Esophagus (tissue), 2 donors: ENCODE measurements around the gene TPD52L1. TPM values are rescaled to one million over a fixed set of nuclear protein-coding genes. Genes with fewer than 3 reads are reported as not detected.

Experiments used
- H3K27ac ChIP-seq, 2 donors: one replicate each; pipeline ENCODE4 v1.5.1; 2013; ENCODE audit warnings: low read depth in 2 of 2, mild to moderate bottlenecking in 2 of 2, inconsistent platforms in 1 of 2, low read length in 1 of 2, moderate library complexity in 1 of 2
- H3K27me3 ChIP-seq, 2 donors: one replicate each; pipeline ENCODE4 v1.6.1; 2013; ENCODE audit warnings: low read length in 2 of 2, control low read depth in 1 of 2, mild to moderate bottlenecking in 1 of 2; ENCODE audit not compliant: insufficient read depth in 2 of 2, control insufficient read depth in 1 of 2
- H3K36me3 ChIP-seq, 2 donors: one replicate each; pipeline ENCODE4 v1.6.1; 2013; ENCODE audit warnings: low read length in 1 of 2; ENCODE audit not compliant: control insufficient read depth in 2 of 2, insufficient read depth in 2 of 2
- H3K4me1 ChIP-seq, 2 donors: one replicate each; pipeline ENCODE4 v1.6.1; 2013; ENCODE audit warnings: low read length in 1 of 2; ENCODE audit not compliant: control insufficient read depth in 2 of 2, insufficient read depth in 2 of 2
- H3K4me3 ChIP-seq, 2 donors: one replicate each; pipeline ENCODE4 v1.5.1; 2013; ENCODE audit warnings: low read length in 2 of 2, mild to moderate bottlenecking in 2 of 2, low read depth in 1 of 2, moderate library complexity in 1 of 2
- H3K9me3 ChIP-seq, 2 donors: one replicate each; pipeline ENCODE4 v1.6.1; 2013; ENCODE audit warnings: mild to moderate bottlenecking in 2 of 2, low read depth in 1 of 2, low read length in 1 of 2, moderate library complexity in 1 of 2; ENCODE audit not compliant: control insufficient read depth in 2 of 2, insufficient read depth in 1 of 2
- WGBS, 2 donors: extraction: QIAGEN DNeasy Blood & Tissue Kit; methylation state at CpG; one replicate each; pipeline ENCODE4 v1.1.7; 2013; 5-methylcytosine and 5-hydroxymethylcytosine counted together
- polyA plus RNA-seq, 2 donors: library from polyadenylated mRNA; stranded (reverse); fragments of 200-250 nt; gene quantifications; one replicate each; pipeline ENCODE4 v1.2.3, GENCODE V29; 2013
- donor health status: healthy with polysubstance abuse.
- donor health status: Bipolar disorder and iron deficiency.

The TPD52L1 gene, protein sequence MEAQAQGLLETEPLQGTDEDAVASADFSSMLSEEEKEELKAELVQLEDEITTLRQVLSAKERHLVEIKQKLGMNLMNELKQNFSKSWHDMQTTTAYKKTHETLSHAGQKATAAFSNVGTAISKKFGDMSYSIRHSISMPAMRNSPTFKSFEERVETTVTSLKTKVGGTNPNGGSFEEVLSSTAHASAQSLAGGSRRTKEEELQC
- polyA plus RNA-seq: 100 to 1,000 TPM; 154 to 245 TPM

- 1 to 2% methylated on average over 47 of the region's 47 CpGs for WGBS, 2 donors
- no peaks in the 10 kb centered on the region for H3K36me3 ChIP-seq
- H3K27me3 ChIP-seq: no peaks in the 10 kb centered on the region
- peak within 1 kb of the TSS; percentile 89 to 95 for H3K27ac ChIP-seq
- no peaks in the 10 kb centered on the region for H3K9me3 ChIP-seq
- H3K4me1 ChIP-seq: peaks cover 0 to 2% of the 10 kb centered on the region in 2 donors
- H3K4me3 ChIP-seq: peak within 1 kb of the TSS; percentile 64 to 72
These were observed at the start of gene TPD52L1 for GRCh38 chr6:125153391-125154117. TSS of gene TPD52L1 (plus strand) at chr6:125153773. CDS start at chr6:125153952, 179 bp downstream.

DNA sequence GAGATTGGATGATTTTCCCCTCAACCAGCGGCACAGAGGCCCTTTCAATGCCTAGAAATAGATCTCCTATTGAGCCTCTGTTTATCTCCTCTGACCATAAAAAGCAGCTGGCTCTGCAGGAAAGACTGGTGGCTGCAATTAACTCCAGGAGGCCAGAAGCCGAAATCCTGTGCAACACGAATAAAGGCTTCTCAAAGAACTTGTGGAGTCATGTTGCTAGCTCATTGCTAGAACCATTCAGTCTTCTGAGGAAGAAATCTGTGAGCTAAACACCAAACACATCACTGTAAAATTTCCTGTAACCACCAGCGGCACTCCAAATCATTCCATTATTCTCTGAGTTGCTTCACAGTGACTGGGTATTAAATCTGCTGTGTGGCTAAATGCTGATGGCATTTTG lies 49.1 kb upstream of the TPD52L1 start:
- H3K36me3 ChIP-seq: no peaks in the 10 kb centered on the region

GRCh38 chr6:125107048-125107447 lies 46.5 kb upstream of the TPD52L1 start:
- no peak overlapping the region for H3K27ac ChIP-seq
- no peaks in the 10 kb centered on the region for H3K4me1 ChIP-seq
- H3K36me3 ChIP-seq: no peaks in the 10 kb centered on the region
- 94 to 96% methylated on average over 5 of the region's 5 CpGs for WGBS, 2 donors
- peaks cover 0 to 3% of the 10 kb centered on the region in 2 donors for H3K9me3 ChIP-seq
- no peak overlapping the region for H3K4me3 ChIP-seq
- no peaks in the 10 kb centered on the region for H3K27me3 ChIP-seq

More for the DNA sequence above, 49.1 kb upstream of the TPD52L1 start:
- no peaks in the 10 kb centered on the region for H3K4me1 ChIP-seq
- no peaks in the 10 kb centered on the region for H3K9me3 ChIP-seq
- 38 to 42% methylated on average over 4 of the region's 4 CpGs for WGBS, 2 donors
- H3K27me3 ChIP-seq: no peaks in the 10 kb centered on the region
- H3K27ac ChIP-seq: peak overlapping the region; percentile 14 to 33
- no peak overlapping the region for H3K4me3 ChIP-seq

- no peak overlapping the region for H3K27ac ChIP-seq
These were observed 45.7 kb upstream of the TPD52L1 start for GRCh38 chr6:125107896-125108295.

GRCh38 chr6:125110056-125110455 lies 43.5 kb upstream of the TPD52L1 start:
- Histone ChIP-seq H3K27ac (no peak overlapping the region), H3K9me3 (peaks cover 0 to 3% of the 10 kb centered on the region in 2 donors), H3K27me3 (no peaks in the 10 kb centered on the region), H3K4me3 (no peak overlapping the region), H3K36me3 (no peaks in the 10 kb centered on the region), H3K4me1 (no peaks in the 10 kb centered on the region)
- WGBS, 2 donors: 85 to 92% methylated on average over 1 of the region's 1 CpG

More at GRCh38 chr6:125107896-125108295, 45.7 kb upstream of the TPD52L1 start:
- no peaks in the 10 kb centered on the region for H3K27me3 ChIP-seq
- 94 to 95% methylated on average over 3 of the region's 3 CpGs for WGBS, 2 donors
- H3K4me3 ChIP-seq: no peak overlapping the region
- H3K4me1 ChIP-seq: no peaks in the 10 kb centered on the region
- no peaks in the 10 kb centered on the region for H3K36me3 ChIP-seq
- peaks cover 0 to 3% of the 10 kb centered on the region in 2 donors for H3K9me3 ChIP-seq

DNA sequence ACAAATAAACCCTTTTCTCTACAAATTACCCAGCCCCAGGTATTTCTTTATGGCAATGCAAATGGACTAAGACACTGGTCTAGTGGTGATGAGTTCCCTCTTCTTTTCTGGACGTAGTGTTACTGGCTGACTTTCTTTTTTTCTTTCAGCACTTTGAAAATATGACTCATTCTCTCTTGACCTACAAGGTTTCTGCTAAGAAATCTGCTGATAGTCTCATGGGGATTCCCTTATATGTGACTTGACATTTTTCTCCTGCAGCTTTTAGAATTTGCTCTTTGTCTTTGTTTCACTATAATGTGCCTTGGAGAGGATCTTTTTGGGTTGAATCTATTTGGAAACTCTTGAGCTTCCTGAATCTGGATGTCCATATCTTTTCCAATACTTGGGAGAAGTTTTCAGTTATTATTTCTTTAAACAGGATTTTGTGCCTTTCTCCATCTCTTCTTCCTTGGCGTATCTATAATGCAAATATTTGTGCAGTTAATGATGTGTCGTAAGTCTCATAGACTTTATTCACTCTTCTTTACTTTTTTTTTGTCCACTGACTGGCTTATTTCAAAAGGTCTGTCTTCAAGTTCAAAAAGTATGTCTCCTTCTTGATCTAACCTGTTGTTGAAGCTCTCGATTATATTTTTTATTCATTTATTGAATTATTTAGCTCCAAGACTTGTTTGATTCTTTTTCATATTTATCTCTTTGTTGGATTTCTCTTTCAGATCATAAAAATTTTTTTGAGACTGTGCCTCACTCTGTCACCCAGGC lies 42.2 kb upstream of the TPD52L1 start:
- 93 to 94% methylated on average over 4 of the region's 4 CpGs for WGBS, 2 donors
- Histone ChIP-seq H3K27ac (no peak overlapping the region), H3K9me3 (peaks cover 0 to 3% of the 10 kb centered on the region in 2 donors), H3K36me3 (no peaks in the 10 kb centered on the region), H3K27me3 (no peaks in the 10 kb centered on the region), H3K4me1 (no peaks in the 10 kb centered on the region), H3K4me3 (no peak overlapping the region)

DNA sequence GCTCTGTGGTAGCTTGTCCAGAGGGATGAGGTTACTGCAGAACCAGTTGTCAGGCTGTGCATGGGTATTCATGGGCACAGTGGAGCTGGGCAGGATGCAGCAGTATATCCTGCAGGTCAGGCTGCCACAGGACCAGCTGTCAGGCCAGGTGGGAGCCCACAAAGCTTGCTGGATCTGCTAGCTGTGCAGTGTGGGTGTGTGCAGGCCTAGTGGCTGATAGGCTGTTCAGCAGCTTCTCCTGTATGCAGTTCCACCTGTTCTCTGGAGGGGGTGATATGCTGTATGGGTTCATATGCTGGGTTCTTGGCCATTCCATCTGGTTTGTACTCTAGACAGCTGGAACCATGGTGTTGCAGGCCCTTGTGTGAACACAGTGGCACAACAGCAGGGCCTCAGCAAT lies 40.6 kb upstream of the TPD52L1 start:
- Histone ChIP-seq H3K9me3 (peaks cover 0 to 3% of the 10 kb centered on the region in 2 donors), H3K27me3 (no peaks in the 10 kb centered on the region), H3K36me3 (no peaks in the 10 kb centered on the region), H3K4me3 (no peak overlapping the region), H3K27ac (no peak overlapping the region), H3K4me1 (no peaks in the 10 kb centered on the region)

DNA sequence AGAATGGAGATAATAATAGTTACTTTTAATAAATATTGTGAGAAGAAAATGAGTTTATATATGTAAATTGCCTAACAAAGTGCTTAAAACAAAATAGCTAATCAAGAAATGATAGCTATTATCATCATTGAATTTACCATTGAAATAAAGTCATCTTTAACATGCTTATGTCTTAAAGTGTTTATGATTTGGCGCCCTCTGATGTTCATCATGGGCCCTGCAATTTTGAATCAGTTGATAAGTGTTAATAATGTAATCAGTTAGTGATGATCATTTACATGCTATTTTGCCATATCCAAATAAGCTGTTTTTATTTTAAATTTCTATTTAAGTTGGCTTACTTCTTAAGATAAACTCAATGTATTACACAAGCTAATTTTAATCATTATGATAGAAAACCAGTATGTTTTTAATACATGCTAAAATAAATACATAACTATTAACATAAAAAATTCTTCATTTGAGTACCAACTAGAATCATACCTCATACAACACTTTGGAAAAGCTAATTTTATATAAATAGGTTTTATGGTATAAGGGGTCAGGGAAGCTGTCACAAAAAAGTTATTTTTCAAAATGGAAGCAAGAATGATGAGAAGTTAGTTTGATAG lies 39.2 kb upstream of the TPD52L1 start:
- Histone ChIP-seq H3K4me3 (no peak overlapping the region), H3K27me3 (no peaks in the 10 kb centered on the region), H3K4me1 (no peaks in the 10 kb centered on the region), H3K36me3 (no peaks in the 10 kb centered on the region), H3K9me3 (peaks cover 0 to 3% of the 10 kb centered on the region in 2 donors), H3K27ac (no peak overlapping the region)
- 0% methylated on average over 1 of the region's 1 CpG for WGBS, 2 donors

DNA sequence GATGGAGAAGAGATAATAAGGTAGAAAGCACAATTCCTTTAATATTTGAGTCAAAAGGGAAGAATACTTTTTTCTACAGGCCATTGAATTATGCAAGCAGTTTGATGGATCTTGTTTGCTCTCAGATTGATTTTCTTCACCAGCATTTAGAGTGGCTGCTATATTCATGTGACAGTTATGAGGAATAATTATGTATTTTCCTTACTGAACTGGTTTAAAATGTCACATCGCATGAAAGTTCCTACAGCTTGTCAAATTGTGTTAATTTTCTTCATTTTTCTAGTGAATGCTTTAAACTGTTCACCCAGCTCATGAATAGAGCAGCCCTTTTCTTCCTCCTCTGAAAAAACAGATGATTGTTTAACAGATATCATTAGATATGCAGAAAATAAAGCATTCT lies 37.4 kb upstream of the TPD52L1 start:
- H3K36me3 ChIP-seq: no peaks in the 10 kb centered on the region
- H3K27me3 ChIP-seq: no peaks in the 10 kb centered on the region
- H3K27ac ChIP-seq: no peak overlapping the region
- H3K4me1 ChIP-seq: no peaks in the 10 kb centered on the region
- H3K4me3 ChIP-seq: no peak overlapping the region
- H3K9me3 ChIP-seq: no peaks in the 10 kb centered on the region
- WGBS, 2 donors: 79 to 84% methylated on average over 1 of the region's 1 CpG
